ENCODE measurements around the gene DOP1B. TPM values are rescaled to one million over a fixed set of nuclear protein-coding genes. Genes with fewer than 3 reads are reported as not detected.

DOP1B gene
- total RNA-seq, 2 donors from 2014 or later = 14.6 to 20.6 TPM

- Histone ChIP-seq H3K27ac (no peak overlapping the region), H3K9me3 (no peaks in the 10 kb centered on the region), H3K4me3 (no peak overlapping the region), H3K27me3 (replicated peaks; ENCODE audit: insufficient read depth) (no peaks in the 10 kb centered on the region), H3K36me3 (no peaks in the 10 kb centered on the region), H3K4me1 (ENCODE audit: control insufficient read depth in 1 of 2, low read depth in 2 of 2) (peaks cover 5 to 8% of the 10 kb centered on the region in 2 donors)
- ATAC-seq (ENCODE audit: insufficient number of reproducible peaks, low FRiP score, low read depth) = no peak
- no peak for DNase-seq (ENCODE audit: low spot score)
- TF ChIP-seq CTCF (IDR thresholded peaks at IDR 0.05) = no peak
These were observed 29.5 kb downstream of the DOP1B start for GRCh38 chr21:36186081-36186480.

GRCh38 chr21:36186506-36187399, 30.1 kb downstream of the DOP1B start:
- Histone ChIP-seq H3K36me3 (no peaks in the 10 kb centered on the region), H3K27ac (no peak overlapping the region), H3K9me3 (no peaks in the 10 kb centered on the region), H3K4me3 (no peak overlapping the region), H3K4me1 (ENCODE audit: control insufficient read depth in 1 of 2, low read depth in 2 of 2) (peaks cover 5 to 8% of the 10 kb centered on the region in 2 donors), H3K27me3 (replicated peaks; ENCODE audit: insufficient read depth) (no peaks in the 10 kb centered on the region)
- no peak for ATAC-seq (ENCODE audit: insufficient number of reproducible peaks, low FRiP score, low read depth)
- no peak for TF ChIP-seq CTCF (IDR thresholded peaks at IDR 0.05)
- no peak for DNase-seq (ENCODE audit: low spot score)

- no peak for ATAC-seq (ENCODE audit: insufficient number of reproducible peaks, low FRiP score, low read depth)
- no peak overlapping the region for H3K27ac ChIP-seq
- no peak for DNase-seq (ENCODE audit: low spot score)
These were observed 31.6 kb downstream of the DOP1B start for GRCh38 chr21:36188081-36188681.

GRCh38 chr21:36188937-36189336, 32.3 kb downstream of the DOP1B start:
- no peak overlapping the region for H3K4me3 ChIP-seq
- H3K27me3 ChIP-seq (replicated peaks; ENCODE audit: insufficient read depth) = no peaks in the 10 kb centered on the region
- H3K36me3 ChIP-seq = no peaks in the 10 kb centered on the region
- ATAC-seq (ENCODE audit: insufficient number of reproducible peaks, low FRiP score, low read depth) (no peak), DNase-seq (ENCODE audit: low spot score) (no peak)
- H3K27ac ChIP-seq = no peak overlapping the region
- no peak for TF ChIP-seq CTCF (IDR thresholded peaks at IDR 0.05)
- H3K4me1 ChIP-seq (ENCODE audit: control insufficient read depth in 1 of 2, low read depth in 2 of 2) = peaks cover 5 to 8% of the 10 kb centered on the region in 2 donors
- no peaks in the 10 kb centered on the region for H3K9me3 ChIP-seq

More at GRCh38 chr21:36188081-36188681, 31.6 kb downstream of the DOP1B start:
- no peak for TF ChIP-seq CTCF (IDR thresholded peaks at IDR 0.05)
- H3K9me3 ChIP-seq = no peaks in the 10 kb centered on the region
- no peaks in the 10 kb centered on the region for H3K36me3 ChIP-seq
- H3K4me1 ChIP-seq (ENCODE audit: control insufficient read depth in 1 of 2, low read depth in 2 of 2) = peaks cover 5 to 8% of the 10 kb centered on the region in 2 donors
- H3K27me3 ChIP-seq (replicated peaks; ENCODE audit: insufficient read depth) = no peaks in the 10 kb centered on the region
- H3K4me3 ChIP-seq = peak overlapping the region; percentile 16

- Histone ChIP-seq H3K27ac (no peak overlapping the region), H3K4me1 (ENCODE audit: control insufficient read depth in 1 of 2, low read depth in 2 of 2) (peaks cover 5 to 8% of the 10 kb centered on the region in 2 donors), H3K27me3 (replicated peaks; ENCODE audit: insufficient read depth) (no peaks in the 10 kb centered on the region), H3K9me3 (no peaks in the 10 kb centered on the region), H3K36me3 (no peaks in the 10 kb centered on the region), H3K4me3 (no peak overlapping the region)
- TF ChIP-seq CTCF (IDR thresholded peaks at IDR 0.05) = no peak
- DNase-seq (ENCODE audit: low spot score) (no peak), ATAC-seq (ENCODE audit: insufficient number of reproducible peaks, low FRiP score, low read depth) (no peak)
These were observed 34.1 kb downstream of the DOP1B start for GRCh38 chr21:36190736-36191135.
